HG03159 (cell line): ENCODE results near the gene ARL4A.

Experiments used
- ATAC-seq: cut with Tn5 transposase; IDR thresholded peaks from one replicate; pipeline ENCODE4 v1.9.1; 2021; ENCODE audit warnings: mild to moderate bottlenecking, moderate library complexity; ENCODE audit not compliant: unreplicated experiment

Gene ARL4A

GRCh38 chr7:12699299-12699698 is 11.9 kb downstream of the ARL4A start:
- ATAC-seq = no peak

DNA sequence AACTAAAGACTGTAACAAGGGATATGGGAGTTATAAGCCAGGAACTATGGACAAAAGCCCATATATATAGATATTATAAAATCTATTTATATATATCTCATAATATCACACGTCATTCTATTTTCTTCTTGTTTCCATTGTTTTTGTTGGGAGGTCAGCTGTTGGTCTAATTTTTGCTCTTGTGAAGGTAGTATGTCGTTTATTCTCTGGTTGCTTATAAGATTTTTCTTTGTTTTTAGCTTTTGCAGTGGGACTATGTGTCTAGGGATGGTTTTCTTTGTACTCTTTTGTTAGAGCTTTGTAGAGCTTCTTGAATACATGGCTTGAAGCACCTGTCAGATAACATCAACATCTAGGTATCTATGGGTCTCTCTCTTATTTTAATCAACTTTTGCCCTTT is 14.0 kb downstream of the ARL4A start:
- no peak for ATAC-seq

GRCh38 chr7:12703881-12704280 is 16.4 kb downstream of the ARL4A start:
- no peak for ATAC-seq

DNA sequence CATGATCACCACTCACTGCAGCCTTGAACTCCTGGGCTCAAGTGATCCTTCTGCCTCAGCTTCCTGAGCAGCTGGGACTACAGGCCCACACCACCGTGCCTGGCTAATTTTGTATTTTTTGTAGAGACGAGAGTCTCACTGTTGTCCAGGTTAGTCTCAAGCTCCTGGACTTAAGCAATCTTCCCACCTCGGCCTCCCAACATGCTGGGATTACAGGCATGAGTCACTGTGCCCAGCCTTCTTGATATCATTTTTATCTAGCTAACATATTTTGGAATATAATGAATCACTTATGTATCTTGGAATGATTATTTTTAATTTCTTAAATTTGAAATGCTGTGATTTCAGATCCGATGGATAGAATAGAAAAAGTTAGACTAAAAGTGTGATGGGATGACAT is 18.4 kb downstream of the ARL4A start:
- no peak for ATAC-seq

GRCh38 chr7:12706900-12707536 is 19.6 kb downstream of the ARL4A start:
- ATAC-seq = no peak

GRCh38 chr7:12708314-12708713 is 20.9 kb downstream of the ARL4A start:
- ATAC-seq = no peak

- ATAC-seq = no peak
Observed at GRCh38 chr7:12709726-12710502, 22.5 kb downstream of the ARL4A start.

GRCh38 chr7:12711124-12711523 is 23.7 kb downstream of the ARL4A start:
- no peak for ATAC-seq

- no peak for ATAC-seq
Observed at GRCh38 chr7:12712236-12712635, 24.8 kb downstream of the ARL4A start.

GRCh38 chr7:12713625-12714378 is 26.4 kb downstream of the ARL4A start:
- ATAC-seq = no peak

GRCh38 chr7:12714379-12714737 is 26.9 kb downstream of the ARL4A start:
- no peak for ATAC-seq

DNA sequence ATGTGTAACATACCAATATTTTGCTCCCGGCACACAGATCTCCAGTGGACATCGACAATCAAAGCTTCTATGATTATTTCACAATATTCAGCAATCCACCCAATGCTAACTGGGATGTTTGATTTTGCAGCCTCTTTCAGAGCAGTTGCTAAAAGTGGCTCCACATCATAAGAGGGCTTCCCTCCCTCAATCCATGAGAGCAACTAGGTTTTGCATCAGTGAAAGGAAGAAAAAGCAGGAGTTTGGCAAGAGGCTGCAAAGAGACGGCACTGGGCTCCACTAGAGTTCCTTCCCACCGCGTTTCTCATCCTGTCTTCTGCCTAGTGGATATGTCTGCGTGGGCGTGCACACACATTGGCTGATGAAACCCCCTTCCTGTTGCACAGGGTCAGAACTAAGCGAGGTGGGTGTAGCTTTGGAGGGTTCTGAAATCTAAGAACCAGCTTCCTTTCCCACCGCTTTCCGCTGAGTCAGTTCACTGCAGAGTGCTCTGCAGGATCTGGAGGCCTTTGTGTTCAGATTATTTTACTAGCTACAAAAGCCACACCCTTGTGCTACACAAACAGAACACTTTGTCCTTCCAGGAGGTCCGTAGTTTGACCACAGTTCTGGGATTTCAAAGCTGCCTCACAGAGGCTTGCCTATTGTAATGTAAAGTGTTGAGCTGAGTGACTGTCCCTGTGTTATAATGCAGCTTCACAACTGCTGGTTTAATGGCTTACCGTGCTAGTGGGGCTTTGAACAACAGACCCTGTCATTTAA is 28.1 kb downstream of the ARL4A start:
- ATAC-seq = no peak

DNA sequence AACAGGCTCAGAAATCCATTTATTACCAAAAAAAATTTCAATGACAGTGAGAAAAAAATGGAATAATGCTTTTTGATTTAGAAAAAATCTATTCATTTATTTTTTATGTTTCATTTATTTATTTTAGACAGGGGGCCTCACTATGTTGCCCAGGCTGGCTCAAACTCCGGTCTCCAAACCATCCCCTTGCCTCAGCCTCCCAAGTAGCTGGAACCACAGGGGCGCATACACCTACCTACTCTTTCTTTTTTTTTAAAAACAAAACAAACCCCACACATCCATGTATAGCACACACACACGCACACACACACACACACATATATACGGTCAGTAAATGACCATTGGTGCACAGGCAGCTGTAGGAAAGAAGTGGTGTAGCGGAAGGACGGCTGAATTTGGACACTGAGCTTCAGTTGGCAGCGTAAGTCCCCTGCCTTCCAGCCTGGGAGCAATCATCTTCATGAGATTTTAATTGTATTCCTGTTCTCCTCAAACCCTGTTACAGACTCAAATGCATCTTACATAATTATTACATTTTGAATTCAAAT is 28.8 kb downstream of the ARL4A start:
- ATAC-seq = no peak

- ATAC-seq = no peak
Observed at GRCh38 chr7:12716722-12717121, 29.3 kb downstream of the ARL4A start.

DNA sequence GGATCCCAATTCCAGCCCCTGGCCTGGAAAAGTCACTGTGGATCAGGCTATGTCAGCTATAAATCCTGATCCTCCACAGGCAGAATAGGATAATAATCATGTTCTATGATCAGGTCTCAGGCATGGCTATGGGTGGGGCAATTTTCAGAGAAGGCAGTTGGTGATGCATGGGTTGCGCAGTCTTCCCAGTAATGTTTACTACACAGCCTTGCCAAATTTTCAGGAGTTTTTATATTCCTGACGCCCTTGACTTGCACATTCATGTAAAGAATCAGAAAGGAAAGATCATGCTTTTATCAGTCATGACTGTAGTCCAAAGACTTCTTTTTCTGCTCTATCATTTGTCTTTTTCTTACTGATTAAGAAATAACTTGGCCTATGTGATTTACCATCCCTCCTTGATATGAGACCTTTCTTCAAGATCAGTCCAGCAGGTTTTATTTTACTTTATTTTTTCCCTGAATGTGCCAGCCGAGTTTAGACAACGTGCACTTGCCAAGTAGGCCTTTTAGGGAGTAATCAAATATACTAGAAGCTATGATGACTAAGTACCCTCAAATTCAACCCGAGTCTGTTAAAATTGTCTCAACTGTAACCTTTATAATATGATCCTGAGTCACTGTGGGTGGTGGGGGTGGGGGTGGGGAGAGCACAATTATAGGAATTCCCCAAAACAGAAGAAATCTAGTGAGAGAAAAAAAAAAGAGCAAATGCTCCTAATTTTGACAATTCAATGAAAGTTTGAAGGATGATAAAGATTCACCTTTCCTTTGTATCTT is 31.9 kb downstream of the ARL4A start:
- ATAC-seq = no peak

- ATAC-seq = no peak
Observed at GRCh38 chr7:12719981-12720865, 32.8 kb downstream of the ARL4A start.

- no peak for ATAC-seq
Observed at GRCh38 chr7:12721286-12721830, 33.9 kb downstream of the ARL4A start.

DNA sequence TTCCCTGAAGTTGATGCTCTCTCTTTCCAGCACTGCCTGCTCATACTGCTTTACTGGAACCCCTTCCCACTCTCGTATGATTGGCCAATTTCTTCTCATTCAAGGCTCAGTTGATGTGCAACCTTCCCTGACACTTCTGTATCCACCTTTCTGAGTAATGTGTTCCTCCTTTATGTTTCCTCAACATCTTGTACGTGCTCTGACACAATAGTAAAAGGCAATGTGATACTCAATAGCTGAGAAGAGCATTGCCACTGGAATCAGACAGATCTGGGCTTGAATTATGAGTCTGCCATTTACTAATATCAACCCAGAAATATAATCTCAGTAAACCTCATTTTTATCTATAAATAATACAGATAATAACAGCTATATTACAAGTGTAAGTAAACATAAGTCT is 34.7 kb downstream of the ARL4A start:
- no peak for ATAC-seq
